Measurements from ENCODE around the gene ACKR4. TPM values are rescaled to one million over a fixed set of nuclear protein-coding genes. Genes with fewer than 3 reads are reported as not detected.

ACKR4 gene
- total and polyA plus RNA-seq, 2 experiments from 2014 or later: 14.8 to 25.0 TPM

- H3K36me3 ChIP-seq (ENCODE audit: low read depth): no peaks in the 10 kb centered on the region
- in situ Hi-C loops (cut with MboI): no loop called here
- WGBS, 2 experiments (ENCODE audit: low coverage in 1 of 2, low lambda C conversion rate in 2 of 2, missing lambda C conversion rate in 2 of 2): 17 to 19% methylated on average over 1 of the region's 1 CpG
- no peak overlapping the region for H3K9ac ChIP-seq
- no peak overlapping the region for H3K4me3 ChIP-seq
- TF ChIP-seq EZH2 (IDR thresholded peaks at IDR 0.05; ENCODE audit: insufficient read depth, poor library complexity, severe bottlenecking) (no peak), EZH2phosphoT487 (IDR thresholded peaks at IDR 0.05; ENCODE audit: insufficient read depth, low read depth) (no peak)
- no peaks in the 10 kb centered on the region for H4K20me1 ChIP-seq (ENCODE audit: insufficient read depth)
- H3K79me2 ChIP-seq (ENCODE audit: insufficient read depth): no peaks in the 10 kb centered on the region
- no peak overlapping the region for H3K27ac ChIP-seq
- no peaks in the 10 kb centered on the region for H3K9me3 ChIP-seq (ENCODE audit: low read depth)
- H3K4me1 ChIP-seq (ENCODE audit: insufficient read depth): peaks cover 15% of the 10 kb centered on the region
- peak; percentile 53 for DNase-seq
- no peaks in the 10 kb centered on the region for H3K27me3 ChIP-seq (replicated peaks; ENCODE audit: insufficient read depth)
- H3K9me2 ChIP-seq (ENCODE audit: insufficient read depth): no peaks in the 10 kb centered on the region
- H3F3A ChIP-seq (ENCODE audit: insufficient read depth): peaks cover 2% of the 10 kb centered on the region
- no peak overlapping the region for H3K4me2 ChIP-seq (ENCODE audit: unreplicated experiment)
- H2AFZ ChIP-seq: no peak overlapping the region
Observed at GRCh38 chr3:132587401-132587800, 9.7 kb upstream of the ACKR4 start.

- Histone ChIP-seq H3K9ac (peak overlapping the region; percentile 57; the same call in 1 of the 2 replicates), H3K27ac (peak overlapping the region; percentile 87), H2AFZ (no peak overlapping the region), H3K4me2 (ENCODE audit: unreplicated experiment) (peak overlapping the region; percentile 64), H3F3A (ENCODE audit: insufficient read depth) (peaks cover 49% of the 10 kb centered on the region), H3K36me3 (ENCODE audit: low read depth) (no peaks in the 10 kb centered on the region), H3K9me3 (ENCODE audit: low read depth) (no peaks in the 10 kb centered on the region), H3K4me1 (ENCODE audit: insufficient read depth) (peaks cover 48% of the 10 kb centered on the region), H3K27me3 (replicated peaks; ENCODE audit: insufficient read depth) (no peaks in the 10 kb centered on the region), H3K4me3 (no peak overlapping the region), H3K79me2 (ENCODE audit: insufficient read depth) (no peaks in the 10 kb centered on the region), H4K20me1 (ENCODE audit: insufficient read depth) (no peaks in the 10 kb centered on the region), H3K9me2 (ENCODE audit: insufficient read depth) (no peaks in the 10 kb centered on the region)
- TF ChIP-seq EZH2phosphoT487 (IDR thresholded peaks at IDR 0.05; ENCODE audit: insufficient read depth, low read depth): no peak
- peak; percentile 30 for DNase-seq
- in situ Hi-C loops (cut with MboI): no loop called here
Observed at GRCh38 chr3:132592216-132592615, 4.9 kb upstream of the ACKR4 start.

DNA sequence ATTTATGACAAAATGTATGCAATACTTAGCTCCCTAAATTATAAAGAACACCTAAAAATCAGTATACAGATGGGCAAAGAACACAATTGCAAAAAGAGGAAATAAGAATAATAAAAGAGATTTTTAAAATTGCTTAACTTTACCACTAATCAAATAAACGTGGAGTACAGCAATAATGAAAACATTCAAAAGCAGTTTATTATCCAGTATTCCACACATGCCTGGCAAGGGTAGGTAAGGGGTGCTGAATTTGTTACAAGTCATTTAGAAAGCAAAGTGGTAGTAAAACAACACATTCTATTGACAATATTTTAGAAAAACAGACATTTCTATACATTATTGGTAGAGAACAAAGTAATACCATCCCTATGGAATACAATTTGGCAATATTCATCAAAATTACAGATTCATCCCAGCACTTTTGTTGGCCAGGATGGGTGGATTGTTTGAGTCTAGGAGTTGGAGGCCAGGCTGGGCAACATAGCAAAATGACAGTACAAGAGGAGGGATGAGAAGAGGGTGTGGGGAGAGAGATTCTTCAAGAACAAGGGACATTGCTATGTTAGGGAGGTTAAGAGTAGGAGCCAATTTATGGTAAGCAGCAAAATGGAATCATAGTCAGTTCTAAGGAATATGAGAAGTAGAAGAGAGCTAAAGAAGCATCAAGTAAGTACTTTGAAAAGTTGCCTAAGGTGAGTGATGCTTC lies 3.7 kb upstream of the ACKR4 start:
- TF ChIP-seq EZH2phosphoT487 (IDR thresholded peaks at IDR 0.05; ENCODE audit: insufficient read depth, low read depth) (no peak), EZH2 (IDR thresholded peaks at IDR 0.05; ENCODE audit: insufficient read depth, poor library complexity, severe bottlenecking) (no peak)
- Histone ChIP-seq H3K4me3 (peak overlapping the region; percentile 18), H3K9me3 (ENCODE audit: low read depth) (no peaks in the 10 kb centered on the region), H3K79me2 (ENCODE audit: insufficient read depth) (peaks cover 5% of the 10 kb centered on the region), H3K9ac (peak overlapping the region; percentile 57), H3K9me2 (ENCODE audit: insufficient read depth) (no peaks in the 10 kb centered on the region), H3K4me2 (ENCODE audit: unreplicated experiment) (peak overlapping the region; percentile 64), H3K27me3 (replicated peaks; ENCODE audit: insufficient read depth) (no peaks in the 10 kb centered on the region), H4K20me1 (ENCODE audit: insufficient read depth) (no peaks in the 10 kb centered on the region), H3F3A (ENCODE audit: insufficient read depth) (peaks cover 51% of the 10 kb centered on the region), H3K27ac (peak overlapping the region; percentile 87), H3K4me1 (ENCODE audit: insufficient read depth) (peaks cover 54% of the 10 kb centered on the region), H3K36me3 (ENCODE audit: low read depth) (no peaks in the 10 kb centered on the region), H2AFZ (no peak overlapping the region)
- DNase-seq: peak; percentile 56
- in situ Hi-C loops (cut with MboI): no loop called here
- WGBS, 2 experiments (ENCODE audit: low coverage in 1 of 2, low lambda C conversion rate in 2 of 2, missing lambda C conversion rate in 2 of 2): 0% methylated on average over 1 of the region's 1 CpG

- peak overlapping the region; percentile 57 for H3K9ac ChIP-seq
- TF ChIP-seq EZH2phosphoT487 (IDR thresholded peaks at IDR 0.05; ENCODE audit: insufficient read depth, low read depth): no peak
- TF ChIP-seq EZH2 (IDR thresholded peaks at IDR 0.05; ENCODE audit: insufficient read depth, poor library complexity, severe bottlenecking): no peak
- peak overlapping the region; percentile 64 for H3K4me2 ChIP-seq (ENCODE audit: unreplicated experiment)
- H3K79me2 ChIP-seq (ENCODE audit: insufficient read depth): peaks cover 10% of the 10 kb centered on the region
- H3K9me2 ChIP-seq (ENCODE audit: insufficient read depth): no peaks in the 10 kb centered on the region
- H3K4me3 ChIP-seq: peak overlapping the region; percentile 18
- no peaks in the 10 kb centered on the region for H3K36me3 ChIP-seq (ENCODE audit: low read depth)
- H3F3A ChIP-seq (ENCODE audit: insufficient read depth): peaks cover 51% of the 10 kb centered on the region
- H3K4me1 ChIP-seq (ENCODE audit: insufficient read depth): peaks cover 59% of the 10 kb centered on the region
- H3K27me3 ChIP-seq (replicated peaks; ENCODE audit: insufficient read depth): no peaks in the 10 kb centered on the region
- H3K27ac ChIP-seq: peak overlapping the region; percentile 87
- in situ Hi-C loops (cut with MboI): no loop called here
- DNase-seq: peak; percentile 88
- H2AFZ ChIP-seq: no peak overlapping the region
- 0 to 3% methylated on average over 3 of the region's 3 CpGs for WGBS, 2 experiments (ENCODE audit: low coverage in 1 of 2, low lambda C conversion rate in 2 of 2, missing lambda C conversion rate in 2 of 2)
- H4K20me1 ChIP-seq (ENCODE audit: insufficient read depth): no peaks in the 10 kb centered on the region
- H3K9me3 ChIP-seq (ENCODE audit: low read depth): no peaks in the 10 kb centered on the region
Observed at GRCh38 chr3:132593947-132594323, 3.1 kb upstream of the ACKR4 start.

- peak overlapping the region; percentile 87 for H3K27ac ChIP-seq
- no peaks in the 10 kb centered on the region for H3K9me3 ChIP-seq (ENCODE audit: low read depth)
- no peak for DNase-seq
- no peaks in the 10 kb centered on the region for H3K27me3 ChIP-seq (replicated peaks; ENCODE audit: insufficient read depth)
- H3K4me1 ChIP-seq (ENCODE audit: insufficient read depth): peaks cover 59% of the 10 kb centered on the region
- H3F3A ChIP-seq (ENCODE audit: insufficient read depth): peaks cover 51% of the 10 kb centered on the region
- peak overlapping the region; percentile 64 for H3K4me2 ChIP-seq (ENCODE audit: unreplicated experiment)
- peaks cover 13% of the 10 kb centered on the region for H3K79me2 ChIP-seq (ENCODE audit: insufficient read depth)
- H4K20me1 ChIP-seq (ENCODE audit: insufficient read depth): no peaks in the 10 kb centered on the region
- no peaks in the 10 kb centered on the region for H3K36me3 ChIP-seq (ENCODE audit: low read depth)
- H3K9me2 ChIP-seq (ENCODE audit: insufficient read depth): no peaks in the 10 kb centered on the region
- H3K9ac ChIP-seq: no peak overlapping the region
- H2AFZ ChIP-seq: no peak overlapping the region
- no peak for TF ChIP-seq EZH2phosphoT487 (IDR thresholded peaks at IDR 0.05; ENCODE audit: insufficient read depth, low read depth)
- TF ChIP-seq EZH2 (IDR thresholded peaks at IDR 0.05; ENCODE audit: insufficient read depth, poor library complexity, severe bottlenecking): no peak
- in situ Hi-C loops (cut with MboI): no loop called here
- H3K4me3 ChIP-seq: 0 out of 2 replicates have a peak overlapping the region, but pooled peaks have one; percentile 7
Observed at GRCh38 chr3:132594498-132594897, 2.6 kb upstream of the ACKR4 start.
